NCI-H748 (cell line): Measurements from ENCODE around the gene SFT2D3.
A peak's percentile ranks its signal among the peaks of the same experiment; 100 is the strongest.

Experiments
- DNase-seq: peaks from one replicate; lab custom pipeline; 2025; ENCODE audit not compliant: unreplicated experiment; lab: John Stamatoyannopoulos, UW

The SFT2D3 gene

GRCh38 chr2:127681288-127681804 lies 20.0 kb upstream of the SFT2D3 start:
- DNase-seq, result no peak

DNA sequence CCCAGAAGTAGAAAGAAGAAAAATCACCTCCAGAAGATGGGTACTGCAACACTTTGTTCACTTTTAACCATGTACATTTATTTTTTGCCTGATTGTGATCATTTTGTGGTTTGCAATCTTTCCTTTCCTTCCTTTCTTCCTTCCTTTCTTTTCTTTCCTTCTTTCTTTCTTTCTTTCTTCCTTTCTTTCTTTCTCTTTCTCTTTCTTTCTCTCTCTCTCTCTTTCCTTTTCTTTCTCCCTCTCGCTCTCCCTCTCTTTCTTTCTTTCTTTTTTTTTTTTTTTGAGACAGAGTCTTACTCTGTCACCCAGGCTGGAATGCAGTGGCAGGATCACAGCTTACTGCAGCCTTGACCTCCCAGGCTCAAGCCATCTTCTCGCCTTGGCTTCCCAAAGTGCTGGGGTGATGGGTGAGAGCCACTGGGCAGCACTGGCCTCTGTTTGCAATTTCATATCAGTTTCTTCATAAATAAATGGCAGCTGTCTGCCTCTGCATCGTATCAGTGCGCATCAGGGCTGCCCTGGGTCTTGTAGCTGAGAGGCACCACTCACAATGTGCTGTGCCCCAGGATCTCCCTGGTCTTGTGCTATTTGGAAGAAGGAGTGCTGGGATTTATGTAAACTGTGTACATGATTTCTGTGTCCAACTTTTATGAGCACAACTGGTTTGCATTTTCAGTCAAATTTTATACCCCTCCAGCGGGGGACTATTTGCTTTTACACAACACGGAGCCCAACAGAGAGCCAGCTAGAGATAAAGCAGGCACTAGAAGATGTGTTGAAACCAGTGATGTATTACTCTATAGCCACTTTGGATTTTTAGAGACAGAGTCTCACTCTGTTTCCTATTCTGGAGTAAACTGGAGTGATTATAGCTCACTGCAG lies 19.1 kb upstream of the SFT2D3 start:
- no peak for DNase-seq

GRCh38 chr2:127683056-127683455 lies 18.2 kb upstream of the SFT2D3 start:
- no peak for DNase-seq

- DNase-seq, result no peak
Observed at GRCh38 chr2:127683757-127684156, 17.5 kb upstream of the SFT2D3 start.

DNA sequence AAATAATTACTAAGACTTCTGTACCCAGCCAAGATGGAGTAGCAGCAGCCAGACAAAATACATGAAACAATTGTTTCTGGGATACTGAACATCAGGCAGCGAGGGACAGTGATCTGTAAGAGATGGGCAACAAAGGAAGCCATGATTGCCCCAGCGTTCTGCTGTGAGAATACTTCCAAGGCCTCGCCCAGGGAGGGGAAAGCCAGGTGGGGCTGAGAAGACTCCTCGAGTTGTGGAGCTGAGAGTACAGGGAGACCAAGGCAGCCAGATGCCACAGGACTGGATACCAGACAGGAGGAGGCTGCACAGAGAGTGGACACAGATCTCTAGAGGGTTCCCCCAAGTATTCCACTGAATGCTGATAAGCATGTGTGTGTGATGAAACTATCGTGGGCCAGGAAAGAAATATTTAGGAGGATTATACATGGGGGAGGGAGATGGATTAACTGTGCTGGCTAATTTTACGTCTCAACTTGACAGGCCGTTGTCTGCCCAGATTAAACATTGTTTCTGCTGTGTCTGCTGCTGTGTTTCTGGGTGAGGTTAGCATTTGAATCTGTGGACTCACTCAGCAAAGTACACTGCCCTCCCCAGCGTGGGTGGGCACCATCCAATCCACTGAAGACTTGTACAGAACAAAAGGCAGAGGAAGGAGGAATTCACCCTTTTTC lies 15.8 kb upstream of the SFT2D3 start:
- DNase-seq, result no peak

DNA sequence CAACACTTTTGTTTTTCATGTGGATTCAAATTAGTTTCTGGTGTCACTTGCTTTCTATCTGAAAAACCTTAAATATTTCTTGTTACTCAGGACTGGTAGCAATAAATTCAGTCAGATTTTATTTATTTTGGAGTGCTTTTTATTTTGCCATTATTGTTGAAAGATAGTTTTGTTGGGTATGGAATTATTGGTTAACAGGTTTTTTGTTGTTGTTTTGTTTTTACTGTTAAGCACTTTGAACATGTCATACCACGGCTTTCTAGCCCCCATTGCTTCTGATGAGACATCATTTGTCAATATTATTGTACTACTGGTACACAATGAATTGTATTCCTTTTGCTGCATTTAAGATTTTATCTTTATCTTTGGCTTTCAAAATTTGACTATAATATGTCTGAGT lies 12.9 kb upstream of the SFT2D3 start:
- no peak for DNase-seq

- no peak for DNase-seq
Observed at GRCh38 chr2:127690696-127691095, 10.6 kb upstream of the SFT2D3 start.

GRCh38 chr2:127694986-127695385 lies 6.3 kb upstream of the SFT2D3 start:
- no peak for DNase-seq

GRCh38 chr2:127695491-127696472 lies 5.5 kb upstream of the SFT2D3 start:
- DNase-seq, result no peak

DNA sequence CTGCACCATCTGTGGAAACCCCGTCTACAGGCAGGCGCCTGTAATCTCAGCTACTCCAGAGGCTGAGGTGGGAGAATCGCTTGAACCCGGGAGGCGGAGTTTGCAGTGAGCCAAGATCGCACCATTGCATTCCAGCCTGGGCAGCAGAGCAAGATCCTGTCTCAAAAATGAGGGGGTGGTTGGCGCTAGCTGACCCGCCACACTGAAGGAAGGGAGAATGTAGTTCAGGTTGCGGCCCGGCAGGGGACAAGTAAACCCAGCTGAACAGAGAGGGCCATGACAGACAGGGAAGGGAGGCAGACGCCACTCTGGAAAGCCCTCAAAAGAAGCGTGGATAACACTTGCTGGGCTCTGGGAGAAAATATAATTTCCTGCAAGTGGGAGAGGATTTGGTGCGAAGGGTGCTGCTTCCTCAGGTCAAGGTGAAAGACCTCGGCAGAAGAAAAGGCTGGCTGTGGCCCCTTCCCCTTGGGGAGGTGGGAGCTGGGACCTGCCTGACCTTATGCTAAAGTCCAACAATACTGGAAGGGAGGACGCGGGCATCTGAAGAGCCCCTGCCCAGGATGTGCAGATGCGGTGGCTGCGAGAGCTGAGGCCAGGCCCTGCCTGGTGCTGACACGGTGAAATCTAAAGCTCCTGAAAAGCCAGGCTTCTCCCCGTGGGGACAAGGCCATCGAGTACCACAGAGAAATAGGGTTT lies 3.7 kb upstream of the SFT2D3 start:
- DNase-seq, result no peak

- no peak for DNase-seq
Observed at GRCh38 chr2:127698553-127699355, 2.5 kb upstream of the SFT2D3 start.

DNA sequence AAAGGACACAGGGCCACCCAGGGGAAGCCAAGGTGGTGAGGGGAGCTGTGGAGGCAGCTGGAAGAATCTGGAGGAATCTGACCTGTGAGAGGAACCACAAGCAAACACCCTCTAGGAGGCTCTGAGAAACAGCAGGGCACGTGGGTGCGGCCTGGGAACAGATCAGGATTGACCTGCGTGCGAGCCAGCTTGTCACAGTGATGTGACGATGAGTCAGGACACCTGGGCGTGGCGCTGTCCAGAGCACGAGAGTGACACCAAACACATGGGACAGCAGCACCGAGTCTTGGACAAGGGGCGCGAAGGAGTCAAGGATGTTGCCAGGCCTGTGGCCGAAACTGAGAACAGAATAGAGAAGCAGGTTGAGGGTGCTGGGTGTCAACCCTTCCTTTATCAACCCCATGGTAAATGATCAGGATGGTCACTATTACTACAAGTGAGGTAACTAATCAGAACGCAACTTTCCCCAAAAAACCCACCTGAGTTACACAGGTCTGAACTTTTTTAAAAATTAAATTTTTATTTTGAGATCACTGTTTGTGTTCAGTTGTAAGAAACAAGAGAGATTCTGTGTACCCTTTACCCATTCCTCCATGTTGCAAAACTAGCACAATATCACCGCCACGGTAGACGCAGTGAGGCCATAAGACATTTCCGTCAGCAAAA lies 637 bp upstream of the SFT2D3 start:
- peak; percentile 12 for DNase-seq

- DNase-seq, result peak; percentile 82
Observed at GRCh38 chr2:127701651-127702394, 526 bp downstream of the SFT2D3 start.

GRCh38 chr2:127702395-127703009 lies 1.2 kb downstream of the SFT2D3 start:
- no peak for DNase-seq

DNA sequence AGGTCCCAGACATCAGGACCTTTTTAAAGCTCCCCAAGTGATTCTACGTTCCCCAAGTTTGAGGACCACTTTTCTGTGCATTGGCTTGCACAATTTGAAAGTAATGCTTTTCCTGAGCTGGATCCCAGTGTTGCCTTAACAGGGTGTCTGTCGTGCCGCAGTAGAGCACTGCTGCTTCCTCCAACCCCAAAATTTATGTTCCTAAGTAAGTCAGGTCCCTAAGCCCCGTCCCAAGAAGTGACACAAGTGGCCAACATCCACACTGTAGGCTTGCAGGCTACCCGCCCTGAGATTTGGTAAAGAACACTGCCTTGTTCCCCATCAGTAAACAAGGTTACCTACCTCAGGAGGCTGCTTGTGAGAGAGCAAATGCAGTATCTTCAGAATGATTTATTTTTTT lies 2.0 kb downstream of the SFT2D3 start:
- DNase-seq, result no peak

DNA sequence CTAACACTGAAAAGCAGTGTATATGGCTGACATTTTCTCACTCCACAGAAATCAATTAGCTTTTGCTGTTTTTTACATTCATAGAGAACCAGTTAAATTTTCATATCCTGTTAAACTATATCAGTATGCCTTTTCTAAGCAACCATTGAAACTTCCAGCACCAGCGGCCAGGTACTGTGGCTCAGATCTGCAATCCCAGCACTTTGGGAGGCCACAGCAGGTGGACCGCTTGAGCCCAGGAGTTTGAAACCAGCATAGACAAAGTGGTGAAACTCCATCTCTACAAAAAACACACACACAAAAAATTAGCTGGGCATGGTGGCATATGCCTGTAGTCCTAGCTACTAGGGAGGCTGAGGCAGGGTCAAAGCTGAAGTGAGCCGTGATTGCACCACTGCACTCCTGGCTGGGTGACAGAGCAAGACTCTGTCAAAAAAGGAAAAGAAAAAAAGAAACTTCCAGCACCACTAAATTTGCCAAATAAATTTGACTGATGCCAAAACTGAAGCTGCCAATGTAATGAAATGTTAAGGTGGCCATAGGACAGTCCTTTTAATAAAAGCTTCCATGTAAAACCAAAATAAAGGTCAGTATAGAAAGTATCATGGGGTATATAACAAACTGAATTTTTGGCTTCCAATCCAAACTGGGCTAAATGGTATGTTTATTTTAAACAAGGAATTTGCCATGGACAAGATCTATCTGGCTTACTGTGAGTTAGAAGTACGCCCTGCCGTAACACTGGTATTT lies 3.5 kb downstream of the SFT2D3 start:
- DNase-seq, result no peak

DNA sequence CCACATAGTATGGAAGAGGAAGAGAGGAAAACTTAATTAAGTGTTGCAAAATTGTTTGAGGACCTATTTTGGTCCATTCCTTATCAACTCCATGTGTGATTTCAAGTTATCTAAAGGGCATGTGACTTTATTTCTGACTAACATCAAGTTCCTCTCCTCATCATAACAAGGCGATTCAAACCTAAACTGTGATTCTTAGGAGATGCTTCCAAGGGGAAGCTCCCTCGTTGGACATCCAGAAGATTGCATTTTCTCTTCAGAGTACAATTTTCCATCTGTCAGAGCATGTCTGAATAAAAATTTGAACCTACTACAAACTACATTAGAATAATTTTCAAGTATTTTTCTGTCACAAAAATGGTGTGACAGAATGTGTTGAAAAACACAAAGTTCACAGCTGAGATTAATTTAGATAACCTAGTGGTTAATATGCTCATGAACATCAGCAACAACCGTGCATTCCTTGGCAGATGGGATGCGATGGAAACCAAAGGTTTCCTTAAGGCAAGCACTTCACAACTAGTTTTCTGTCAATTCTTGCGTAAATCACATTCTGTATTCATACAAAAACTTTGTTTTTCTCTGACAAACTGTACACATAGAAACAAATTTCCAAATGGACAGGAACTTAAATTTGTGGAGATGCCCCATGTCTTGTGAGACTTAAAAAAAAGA lies 4.2 kb downstream of the SFT2D3 start:
- no peak for DNase-seq
